ENCODE measurements around the gene CACNG5.

The CACNG5 gene

DNA sequence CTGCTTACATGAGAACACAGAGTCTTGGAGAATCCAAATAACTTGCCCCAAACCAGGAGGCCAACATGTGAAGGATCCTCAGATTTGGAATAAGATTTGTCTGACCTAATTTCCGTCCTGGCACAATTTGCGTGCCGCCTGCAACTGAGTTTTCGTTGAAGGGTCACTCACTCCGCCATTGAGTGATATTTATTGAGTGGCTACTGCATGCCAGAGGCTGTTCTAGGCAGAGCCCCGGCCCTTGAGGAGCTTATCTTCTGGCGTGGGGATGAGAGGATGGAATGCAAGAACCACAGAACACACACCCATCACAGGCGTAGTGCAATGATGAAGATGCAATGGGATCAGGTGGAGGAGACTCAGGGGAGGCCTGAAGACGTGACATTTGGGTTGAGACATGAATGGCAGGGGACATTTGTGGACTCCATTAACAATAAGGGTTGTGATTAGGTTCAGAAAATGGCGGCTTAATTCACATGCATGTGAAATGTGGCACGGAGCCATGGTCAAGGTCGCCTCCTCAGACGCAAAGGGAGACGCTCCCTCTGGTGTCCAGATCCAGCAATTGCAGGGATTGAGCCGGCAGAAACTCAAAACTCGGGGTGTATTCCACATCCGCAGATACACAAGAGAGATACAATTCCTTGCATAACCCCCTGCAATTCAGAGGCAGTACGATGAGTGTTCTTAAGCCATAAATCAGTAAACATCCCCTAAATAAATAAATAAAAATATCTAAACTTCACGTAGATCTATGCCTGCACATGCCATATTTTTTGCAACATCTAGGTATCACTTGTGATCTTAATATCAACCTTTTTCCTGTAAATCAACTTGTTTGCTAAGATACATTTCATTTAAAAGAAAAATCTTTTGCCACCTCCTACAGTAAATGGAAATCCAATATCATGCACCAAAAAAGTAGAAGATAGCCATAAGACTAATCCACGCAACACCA lies 71.7 kb downstream of the CACNG5 start:
- DNase-seq: peak; percentile 94

DNA sequence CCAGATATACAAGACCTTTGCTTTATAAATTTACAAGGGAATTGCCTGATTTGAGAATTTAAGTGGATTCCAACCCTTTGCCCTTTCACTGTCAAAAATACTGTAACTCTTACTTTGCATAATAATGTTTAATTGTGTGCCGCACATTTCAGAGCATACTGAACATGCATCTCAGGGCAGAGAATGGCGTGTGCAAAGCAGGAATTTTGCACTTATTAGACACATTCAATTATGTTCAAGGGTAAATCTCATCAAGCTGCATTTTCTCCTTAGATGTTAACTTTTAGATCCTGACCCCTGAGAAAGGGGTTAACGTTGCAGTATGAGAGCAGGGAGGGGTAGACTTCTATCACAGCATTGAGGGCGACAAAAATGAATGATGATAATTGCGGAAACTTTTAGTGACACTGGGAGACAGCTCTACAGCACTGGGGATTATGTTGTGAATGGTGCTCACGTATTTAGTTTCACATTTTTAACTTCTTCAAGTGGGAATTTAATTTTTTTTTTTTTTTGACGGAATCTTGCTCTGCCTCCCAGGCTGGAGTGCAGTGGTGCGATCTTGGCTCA lies 75.0 kb downstream of the CACNG5 start:
- no peak for DNase-seq

DNA sequence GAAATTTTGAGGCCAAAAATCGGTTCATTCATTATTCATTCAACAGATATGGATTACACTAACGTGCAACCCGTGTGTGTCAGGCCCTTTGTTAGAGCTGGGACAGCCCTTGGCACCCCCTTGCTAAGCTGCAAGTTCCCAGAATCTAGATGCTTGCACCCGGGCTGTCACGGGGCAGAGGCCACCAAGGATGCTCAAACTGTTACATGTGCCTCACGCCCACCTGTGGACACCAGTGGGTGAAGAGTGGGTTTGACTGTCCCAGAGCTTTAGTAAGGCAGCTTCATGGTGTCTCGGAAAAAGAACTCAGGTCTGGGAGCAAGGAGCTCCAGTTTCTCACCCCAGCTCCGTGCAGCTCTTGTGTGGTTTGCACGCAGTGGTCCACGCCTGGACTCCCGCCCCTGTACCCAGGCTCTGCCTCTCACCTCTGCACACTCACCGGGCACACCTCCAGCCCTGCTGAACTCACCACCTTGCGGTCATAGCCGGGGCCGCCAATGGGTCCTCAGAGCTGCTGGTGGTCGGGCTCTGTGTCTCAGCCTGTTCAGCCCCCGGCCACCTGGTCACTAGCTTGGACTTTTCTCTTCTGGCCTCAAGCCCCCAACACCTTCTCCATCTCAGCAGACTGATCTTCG lies 75.9 kb downstream of the CACNG5 start:
- DNase-seq: no peak

DNA sequence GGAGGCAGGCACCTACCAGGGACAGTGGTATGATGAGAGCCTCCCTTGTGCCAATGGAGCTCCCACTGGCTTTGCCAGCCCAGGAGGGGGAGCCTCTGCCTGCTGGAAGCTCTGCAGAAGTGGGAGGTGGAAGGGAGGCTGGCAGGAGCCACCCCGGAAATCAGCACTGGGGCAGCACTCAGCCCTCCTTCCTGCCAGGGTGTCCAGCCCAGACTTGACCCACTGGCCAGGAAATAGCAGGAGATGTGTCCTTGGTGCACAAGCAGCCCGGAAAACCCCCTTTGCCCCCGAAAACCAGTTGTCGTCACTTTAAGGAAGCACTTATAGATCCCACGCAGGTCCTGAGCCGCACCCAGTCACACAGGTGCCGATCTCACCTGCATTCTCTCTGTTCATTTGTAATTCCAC lies 80.3 kb downstream of the CACNG5 start:
- DNase-seq: peak; percentile 83

DNA sequence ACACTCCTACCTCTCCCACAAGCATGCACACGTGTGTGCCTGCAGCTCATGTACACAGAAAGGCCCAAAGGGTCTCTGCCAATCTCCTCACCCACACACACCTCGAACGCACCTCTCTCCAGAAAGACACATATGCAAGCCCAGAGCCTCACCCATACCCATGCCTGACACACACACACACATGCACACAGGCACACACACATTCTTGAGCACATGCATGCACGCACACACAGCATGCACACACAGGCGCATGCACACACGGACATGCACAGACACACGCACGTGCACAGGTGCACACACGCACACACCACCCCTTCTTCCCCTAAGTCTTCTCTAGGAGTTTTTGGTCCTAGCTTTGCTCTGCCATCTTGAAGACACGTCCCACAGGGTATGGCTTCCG lies 80.9 kb downstream of the CACNG5 start:
- DNase-seq: no peak

DNA sequence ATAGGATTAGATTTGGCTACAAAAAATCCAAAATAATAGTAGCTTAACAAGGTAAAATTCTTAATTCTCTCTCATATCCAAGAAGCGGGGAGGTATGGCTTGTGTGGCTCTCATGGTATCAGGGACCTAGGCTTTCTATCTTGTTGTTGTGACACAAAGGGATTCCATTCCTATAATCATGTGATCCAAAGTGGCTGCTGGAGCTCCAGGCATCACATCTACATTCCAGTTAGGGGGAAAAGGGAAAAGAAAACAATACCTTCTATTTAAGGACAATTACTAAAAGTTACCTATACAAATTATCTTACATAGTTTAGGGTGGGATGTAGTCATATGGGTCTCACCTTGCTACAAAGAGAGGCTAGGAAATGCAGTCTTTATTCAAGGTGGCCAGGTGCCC lies 82.0 kb downstream of the CACNG5 start:
- DNase-seq: no peak

DNA sequence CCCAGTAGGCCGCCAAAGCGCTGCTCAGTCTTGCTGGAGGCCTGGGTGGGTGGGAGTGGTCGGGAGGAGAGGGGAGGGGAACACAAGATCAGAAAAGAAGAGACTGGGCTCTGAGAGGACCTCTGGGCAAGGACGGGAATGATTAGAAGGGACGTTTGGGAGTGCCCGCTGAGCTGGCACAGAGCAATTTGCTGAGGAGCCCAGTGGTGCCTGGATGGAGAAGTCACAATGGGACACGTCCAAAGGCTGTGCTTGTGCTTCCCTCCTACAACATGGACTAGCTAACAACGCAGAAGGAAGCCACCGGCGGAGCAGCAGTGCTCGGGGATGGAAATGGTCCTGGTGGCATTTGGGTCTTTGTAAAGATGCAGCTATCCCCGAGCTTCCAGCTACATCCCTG lies 84.0 kb downstream of the CACNG5 start:
- no peak for DNase-seq

DNA sequence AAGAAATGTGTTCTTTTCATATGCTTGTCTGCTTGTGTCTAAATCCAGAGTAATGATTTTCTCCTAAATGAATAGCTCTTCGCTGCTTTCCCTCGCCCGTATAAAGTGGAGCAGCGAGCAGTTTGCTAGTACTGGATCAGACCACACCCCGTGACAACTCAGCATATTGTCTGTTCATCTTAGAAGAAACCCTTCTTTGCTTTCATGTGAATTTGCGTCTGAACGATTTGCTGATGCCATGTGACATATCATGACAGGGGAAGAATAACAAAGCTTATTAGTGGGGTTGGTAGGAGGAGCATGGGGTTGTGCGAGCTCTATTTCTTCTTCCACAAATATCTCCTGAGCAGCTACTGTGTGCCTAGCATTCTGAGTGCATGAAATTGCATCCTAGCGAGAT lies 85.5 kb downstream of the CACNG5 start:
- no peak for DNase-seq

DNA sequence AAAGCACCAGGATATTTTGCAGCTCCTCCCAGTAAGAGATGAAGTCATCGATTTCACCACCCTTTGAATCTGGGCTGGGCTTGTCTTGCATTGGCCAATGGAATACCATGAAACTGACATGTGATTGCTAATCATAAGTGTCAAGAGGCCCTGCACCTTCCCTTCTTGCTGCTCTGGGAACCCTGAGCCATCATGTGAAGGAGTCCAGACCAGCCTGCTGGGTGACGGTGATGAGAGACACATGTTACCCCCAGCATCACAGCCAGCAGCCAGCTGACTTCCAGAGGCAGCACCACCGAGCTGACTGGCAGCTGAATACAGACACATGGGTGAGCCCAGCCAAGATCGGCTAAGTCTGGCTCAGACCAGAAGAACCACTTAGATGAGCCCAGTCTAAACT lies 86.0 kb downstream of the CACNG5 start:
- no peak for DNase-seq

DNA sequence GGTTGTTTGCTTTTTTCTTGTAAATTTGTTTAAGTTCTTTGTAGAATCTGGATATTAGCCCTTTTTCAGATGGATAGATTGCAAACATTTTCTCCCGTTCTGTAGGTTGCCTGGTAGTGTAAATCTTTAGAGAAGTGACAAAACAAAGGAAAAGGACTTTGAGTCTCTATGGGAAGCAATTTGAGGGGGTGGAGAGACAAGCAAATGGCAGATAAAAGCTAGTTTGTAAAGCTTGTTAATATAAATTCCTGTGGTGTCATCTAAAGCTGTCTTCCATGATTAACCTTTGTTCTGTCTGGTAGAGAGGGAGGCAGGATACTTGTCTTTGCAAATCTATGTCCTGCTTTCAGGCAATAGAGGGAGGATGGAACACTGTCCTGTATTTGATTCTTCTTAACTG lies 89.0 kb downstream of the CACNG5 start:
- no peak for DNase-seq

DNA sequence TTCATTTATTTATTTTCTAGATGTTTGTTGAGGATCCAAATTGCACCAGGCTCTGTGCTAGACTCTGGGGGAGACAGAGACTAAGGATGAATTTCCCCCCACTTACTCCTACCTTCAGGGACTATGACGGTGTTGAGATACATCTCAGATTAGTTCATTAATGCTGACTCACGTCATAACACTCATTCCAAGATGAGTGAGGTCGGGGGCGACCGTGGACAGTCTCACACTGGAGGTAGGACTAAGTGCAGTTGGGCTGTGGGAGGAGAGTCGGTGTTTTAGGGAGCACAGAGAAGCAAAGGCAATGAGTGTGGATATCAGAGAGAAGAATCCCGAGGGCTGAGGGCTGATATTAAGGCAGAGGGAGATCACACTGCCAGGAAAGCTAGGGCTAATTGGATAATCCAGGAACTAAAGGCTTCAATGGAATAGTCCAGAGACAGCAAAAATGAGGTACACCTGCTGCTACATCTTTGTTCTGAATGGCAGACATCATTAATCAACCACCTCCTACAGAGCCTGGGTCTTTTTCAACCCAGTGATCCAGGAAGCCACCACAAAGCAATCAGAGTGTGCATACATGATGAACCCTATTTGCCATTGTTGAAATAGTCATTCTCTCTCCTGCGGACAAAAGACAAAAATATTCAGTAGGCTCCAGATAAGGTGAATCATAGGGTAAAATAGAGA lies 91.0 kb downstream of the CACNG5 start:
- DNase-seq: peak; percentile 95

DNA sequence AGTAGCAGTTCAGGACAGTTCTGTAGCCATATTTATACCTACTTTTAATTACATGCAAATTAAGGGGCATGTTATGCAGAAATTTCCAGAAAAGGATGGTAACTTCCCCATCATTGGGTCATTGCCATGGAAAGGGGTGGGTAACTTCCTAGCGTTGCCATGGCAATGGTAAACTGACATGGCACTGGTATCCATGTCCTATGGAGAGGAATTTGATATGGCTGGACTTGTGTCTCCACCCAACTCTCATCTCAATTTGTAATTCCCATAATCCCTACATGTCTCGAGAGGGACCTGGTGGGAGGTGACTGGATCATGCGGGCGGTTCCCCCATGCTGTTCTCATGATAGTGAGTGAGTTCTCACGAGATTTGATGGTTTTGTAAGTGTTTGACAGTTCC lies 94.0 kb downstream of the CACNG5 start:
- DNase-seq: no peak

DNA sequence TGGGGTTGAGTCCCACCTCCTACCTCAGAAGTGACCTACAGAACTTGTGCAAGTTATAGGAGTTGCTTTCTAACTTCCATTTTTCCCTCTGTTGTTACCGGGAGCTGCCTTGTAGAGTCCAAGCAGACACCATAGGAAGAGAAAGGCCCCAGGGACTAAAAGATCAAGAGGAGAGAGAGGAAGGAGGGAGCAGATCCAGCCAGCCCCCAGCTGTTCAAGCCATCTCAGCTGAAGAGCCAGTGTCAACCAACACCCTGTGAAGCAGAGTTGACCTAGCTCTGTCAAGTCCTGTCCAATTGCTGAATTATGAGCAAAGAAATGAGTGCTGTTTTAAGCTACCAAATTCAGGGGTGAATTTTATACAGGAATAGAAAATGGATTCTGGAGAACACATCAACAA lies 94.7 kb downstream of the CACNG5 start:
- peak; percentile 44 for DNase-seq

DNA sequence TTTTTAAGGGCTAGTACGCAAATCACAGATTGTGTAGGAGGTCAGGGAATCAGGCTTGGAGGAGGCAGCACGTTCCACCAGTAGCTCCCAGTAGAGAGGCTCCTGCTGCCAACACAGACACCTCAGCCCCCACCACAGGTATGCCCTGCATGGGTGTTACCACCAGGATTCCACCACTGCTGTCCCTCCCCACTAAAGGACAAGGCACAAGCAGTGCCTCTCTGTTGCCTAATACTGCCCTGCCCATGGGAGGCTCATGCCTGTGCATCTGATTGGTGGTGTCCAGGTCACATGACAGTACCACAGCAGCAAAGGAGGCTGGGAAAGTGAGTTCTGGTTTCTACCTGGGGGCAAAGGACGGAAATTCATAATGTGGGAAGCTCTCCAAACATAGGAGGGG lies 96.0 kb downstream of the CACNG5 start:
- DNase-seq: no peak

DNA sequence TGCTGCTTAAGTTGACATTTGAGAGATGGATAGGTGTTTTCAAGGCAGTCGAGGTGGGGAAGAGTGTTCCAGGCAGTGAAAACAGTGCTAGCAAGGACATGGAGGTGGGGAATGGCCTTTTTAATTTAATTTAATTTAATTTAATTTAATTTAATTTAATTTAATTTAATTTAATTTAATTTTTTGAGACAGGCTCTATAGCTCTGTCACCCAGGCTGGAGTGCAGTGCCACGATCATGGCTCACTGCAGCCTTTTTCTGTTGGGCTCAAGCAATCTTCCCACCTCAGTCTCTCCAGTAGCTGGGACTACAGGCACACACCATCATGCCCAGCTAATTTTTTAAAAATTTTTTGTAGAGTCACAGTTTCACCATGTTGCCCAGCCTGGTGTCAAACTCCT lies 97.4 kb downstream of the CACNG5 start:
- DNase-seq: no peak

DNA sequence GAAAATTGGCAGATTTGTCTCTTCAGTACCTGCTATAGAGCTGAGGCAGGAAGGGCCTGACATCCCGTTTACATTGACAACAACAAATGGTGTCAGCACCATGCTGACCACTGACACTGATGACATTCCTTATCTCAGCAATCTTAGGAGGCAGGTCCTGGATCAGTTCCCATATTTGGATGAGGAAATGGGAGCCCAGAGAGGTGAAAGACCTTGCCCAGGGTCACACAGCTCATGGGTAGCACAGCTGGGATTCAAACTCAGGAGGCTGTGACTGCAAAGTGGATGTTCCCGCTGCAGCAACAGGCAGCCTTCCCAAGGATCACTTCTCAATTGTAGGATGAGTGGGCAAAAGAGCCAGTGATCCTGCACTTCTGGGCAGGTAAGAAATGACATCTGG lies 99.1 kb downstream of the CACNG5 start:
- DNase-seq: no peak

Data from NCI-H69 (cell line).